Left lung (tissue), 10 donors: ENCODE results near the gene ACADS. TPM values are rescaled to one million over a fixed set of nuclear protein-coding genes. Genes with fewer than 3 reads are reported as not detected.
A peak's percentile ranks its signal among the peaks of the same experiment; 100 is the strongest.

Source experiments
- ATAC-seq: fragments of 200-7000 bp; cut with Tn5 transposase; one replicate; pipeline ENCODE4 v1.9.1; 2020; ENCODE audit warnings: moderate library complexity
- DNase-seq, 4 donors: peaks; one replicate each; pipeline ENCODE4 v3.0.0-alpha.2; 2013 to 2020
- H3K27ac ChIP-seq, 2 donors: fragments of 200-600 bp; sonication (generic) in 1 of 2; one replicate each; pipeline versions ENCODE4 v1.5.0 to v1.8.0; 2020 to 2021
- H3K27me3 ChIP-seq, 2 donors: fragments of 200-600 bp; sonication (generic) in 1 of 2; one replicate each; pipeline versions ENCODE4 v1.5.0 to v1.8.0; 2020 to 2021
- H3K36me3 ChIP-seq, 2 donors: fragments of 200-600 bp; sonication (generic) in 1 of 2; one replicate each; pipeline versions ENCODE4 v1.5.0 to v1.8.0; 2020 to 2021
- H3K4me1 ChIP-seq, 2 donors: fragments of 200-600 bp; one replicate each; pipeline ENCODE4 v1.8.0; 2021
- H3K4me3 ChIP-seq, 2 donors: fragments of 200-600 bp; sonication (generic) in 1 of 2; one replicate each; pipeline versions ENCODE4 v1.5.0 to v1.8.0; 2020 to 2021; ENCODE audit warnings: mild to moderate bottlenecking in 1 of 2
- H3K9me3 ChIP-seq, 2 donors: fragments of 200-600 bp; sonication (generic) in 1 of 2; one replicate each; pipeline versions ENCODE4 v1.5.0 to v1.8.0; 2020 to 2021
- intact Hi-C, 2 donors: fragments of 100-400 bp; cut with DNase I; formaldehyde crosslinking; loops; one replicate each; pipeline versions ENCODE4 v1.11.2 to v1.14.2; 2022
- polyA plus RNA-seq, 6 donors: library from polyadenylated mRNA; unstranded; fragments of 120-200 nt; gene quantifications; one replicate each; pipeline ENCODE4 v1.2.1, GENCODE V29; 2013; ENCODE audit not compliant: insufficient read length in 6 of 6
- total RNA-seq, 2 donors: library from RNA; stranded (reverse); fragmentation: NEBNext Ultra II Directional; extraction: Animal tissue kit (Norgen Biotek cat#: 25700); gene quantifications; one replicate each; pipeline ENCODE4 v1.2.1, GENCODE V29; 2021
- TF ChIP-seq, protein P1 (sequence below), 2 donors: fragments of 200-600 bp; sonication (generic) in 1 of 2; IDR thresholded peaks; one replicate each; pipeline versions ENCODE4 v1.5.0 to v1.8.0; 2021; ENCODE audit warnings: antibody characterized with exemption in 2 of 2
- donor health status: DM: no; HTN: yes; CAD: no.
- donor health status: DM: no; HTN: no; CAD: no.

ACADS gene
- total and polyA plus RNA-seq, 8 donors = 11.5 to 20.6 (median 14.0) TPM

DNA sequence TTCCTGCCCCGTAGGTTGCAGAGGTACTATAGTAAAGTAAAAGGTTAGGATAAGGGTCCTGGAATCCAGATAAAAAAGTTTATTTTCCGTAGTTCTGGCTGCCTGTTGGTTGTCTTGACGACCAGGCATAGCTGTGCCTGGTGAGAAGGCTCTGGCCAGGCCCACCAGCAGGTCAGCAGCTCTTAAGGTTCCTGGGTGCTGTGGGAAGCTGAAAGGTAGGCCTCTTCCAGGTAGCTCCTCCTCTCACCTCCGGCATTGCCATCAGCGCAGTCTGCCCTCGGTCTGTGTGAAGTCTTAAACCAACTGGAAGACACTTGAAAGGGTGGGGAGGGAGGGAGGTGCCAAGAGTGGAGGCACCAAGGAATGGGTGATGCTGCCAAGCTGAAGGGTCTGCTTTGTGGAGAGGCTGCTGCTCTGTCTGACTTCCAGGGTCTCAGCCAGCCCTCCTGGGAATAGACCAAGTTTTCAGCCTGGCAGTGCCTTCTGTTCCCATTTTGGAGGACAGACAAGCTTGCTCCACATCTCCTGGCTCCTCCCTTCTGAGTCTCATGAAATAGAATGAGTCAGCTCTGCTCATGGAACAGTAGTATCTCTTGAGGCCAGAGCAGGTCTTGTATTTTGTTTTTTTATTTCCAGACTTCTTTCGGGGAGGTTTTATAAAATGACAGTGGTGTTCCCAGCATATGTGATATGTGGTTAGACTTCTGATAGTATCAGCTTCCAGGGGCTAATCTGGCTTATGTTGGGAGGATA is 5.2 kb upstream of the ACADS start:
- ATAC-seq (peak; percentile 68), DNase-seq (no peak)
- Histone ChIP-seq H3K36me3 (peaks cover 5 to 85% of the 10 kb centered on the region in 2 donors), H3K9me3 (no peaks in the 10 kb centered on the region), H3K4me1 (peaks cover 7 to 44% of the 10 kb centered on the region in 2 donors), H3K4me3 (no peak overlapping the region), H3K27me3 (no peaks in the 10 kb centered on the region), H3K27ac (peak overlapping the region in 1 of 2 donors; percentile 33)
- TF ChIP-seq, protein P1, sequence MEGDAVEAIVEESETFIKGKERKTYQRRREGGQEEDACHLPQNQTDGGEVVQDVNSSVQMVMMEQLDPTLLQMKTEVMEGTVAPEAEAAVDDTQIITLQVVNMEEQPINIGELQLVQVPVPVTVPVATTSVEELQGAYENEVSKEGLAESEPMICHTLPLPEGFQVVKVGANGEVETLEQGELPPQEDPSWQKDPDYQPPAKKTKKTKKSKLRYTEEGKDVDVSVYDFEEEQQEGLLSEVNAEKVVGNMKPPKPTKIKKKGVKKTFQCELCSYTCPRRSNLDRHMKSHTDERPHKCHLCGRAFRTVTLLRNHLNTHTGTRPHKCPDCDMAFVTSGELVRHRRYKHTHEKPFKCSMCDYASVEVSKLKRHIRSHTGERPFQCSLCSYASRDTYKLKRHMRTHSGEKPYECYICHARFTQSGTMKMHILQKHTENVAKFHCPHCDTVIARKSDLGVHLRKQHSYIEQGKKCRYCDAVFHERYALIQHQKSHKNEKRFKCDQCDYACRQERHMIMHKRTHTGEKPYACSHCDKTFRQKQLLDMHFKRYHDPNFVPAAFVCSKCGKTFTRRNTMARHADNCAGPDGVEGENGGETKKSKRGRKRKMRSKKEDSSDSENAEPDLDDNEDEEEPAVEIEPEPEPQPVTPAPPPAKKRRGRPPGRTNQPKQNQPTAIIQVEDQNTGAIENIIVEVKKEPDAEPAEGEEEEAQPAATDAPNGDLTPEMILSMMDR (IDR thresholded peaks at IDR 0.05) = no peak
- intact Hi-C loops = no loop called here

DNA sequence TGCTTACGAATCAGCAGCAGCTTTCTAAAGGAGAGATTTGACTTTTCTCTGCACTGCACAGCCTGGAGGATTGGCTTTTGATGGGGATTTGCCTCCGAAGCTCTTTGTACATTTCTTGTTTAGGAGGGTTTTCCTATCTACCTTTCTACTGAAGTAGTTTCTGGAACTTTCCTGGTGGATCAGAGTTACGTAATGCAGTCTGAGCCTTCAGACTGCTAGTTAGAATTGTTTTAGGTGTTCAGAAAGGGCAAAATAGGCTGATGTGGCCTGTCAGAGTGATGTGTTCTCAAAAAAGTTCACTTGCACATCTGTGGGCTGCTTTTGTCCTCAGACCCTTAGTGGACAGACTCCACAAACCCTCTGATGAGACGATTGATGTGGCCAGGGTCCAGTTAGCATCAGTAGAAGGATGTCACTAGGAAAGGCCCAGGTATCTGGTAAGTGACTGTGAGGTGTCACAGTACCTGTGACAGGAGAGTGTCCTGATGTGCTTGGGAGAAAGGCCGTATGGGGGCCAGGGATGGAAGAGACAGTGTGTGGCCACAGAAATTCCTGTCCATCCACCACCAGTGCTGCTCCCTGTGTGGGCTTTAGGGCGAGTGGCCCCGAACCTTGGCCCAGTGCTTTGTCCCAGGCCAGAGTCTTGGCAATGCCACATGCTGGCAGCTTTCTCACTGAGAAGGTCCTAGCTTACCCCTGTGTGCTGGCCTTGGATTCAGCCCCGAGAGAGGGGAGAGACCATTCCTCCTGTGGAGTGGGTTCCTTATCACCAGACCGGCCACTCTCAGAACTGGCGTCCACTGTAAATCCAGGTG is 4.4 kb upstream of the ACADS start:
- no peaks in the 10 kb centered on the region for H3K27me3 ChIP-seq
- no peak for DNase-seq
- intact Hi-C loops = no loop called here
- no peak overlapping the region for H3K4me3 ChIP-seq
- H3K9me3 ChIP-seq = no peaks in the 10 kb centered on the region
- ATAC-seq = no peak
- H3K27ac ChIP-seq = peak overlapping the region in 1 of 2 donors; percentile 33
- peaks cover 5 to 77% of the 10 kb centered on the region in 2 donors for H3K36me3 ChIP-seq
- TF ChIP-seq, protein P1 (IDR thresholded peaks at IDR 0.05) = no peak
- H3K4me1 ChIP-seq = peaks cover 7 to 50% of the 10 kb centered on the region in 2 donors

DNA sequence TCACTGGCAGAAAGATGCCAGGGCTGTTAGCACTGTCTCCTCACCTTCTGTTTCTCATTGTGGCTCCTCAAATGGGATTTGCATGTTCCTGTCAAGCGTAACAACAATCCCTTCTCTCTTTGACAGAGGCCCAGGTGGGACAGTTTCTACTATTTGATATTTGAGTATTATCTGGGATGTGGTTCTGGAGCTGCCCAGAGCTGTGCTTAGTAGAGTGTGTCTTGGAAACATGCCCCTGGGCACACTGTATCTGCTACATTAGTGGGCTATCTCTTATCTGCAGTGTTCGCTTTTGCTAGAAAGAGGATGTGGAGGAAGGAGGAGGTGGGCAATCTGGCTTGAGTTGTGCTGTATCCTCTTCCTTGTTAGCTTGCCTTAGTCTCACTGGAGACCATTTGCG is 3.8 kb upstream of the ACADS start:
- TF ChIP-seq, protein P1 (IDR thresholded peaks at IDR 0.05) = no peak
- Histone ChIP-seq H3K27ac (no peak overlapping the region), H3K4me1 (peaks cover 7 to 56% of the 10 kb centered on the region in 2 donors), H3K36me3 (peaks cover 0 to 71% of the 10 kb centered on the region in 2 donors), H3K9me3 (no peaks in the 10 kb centered on the region), H3K27me3 (no peaks in the 10 kb centered on the region), H3K4me3 (no peak overlapping the region)
- no peak for ATAC-seq
- intact Hi-C loops = no loop called here
- no peak for DNase-seq

DNA sequence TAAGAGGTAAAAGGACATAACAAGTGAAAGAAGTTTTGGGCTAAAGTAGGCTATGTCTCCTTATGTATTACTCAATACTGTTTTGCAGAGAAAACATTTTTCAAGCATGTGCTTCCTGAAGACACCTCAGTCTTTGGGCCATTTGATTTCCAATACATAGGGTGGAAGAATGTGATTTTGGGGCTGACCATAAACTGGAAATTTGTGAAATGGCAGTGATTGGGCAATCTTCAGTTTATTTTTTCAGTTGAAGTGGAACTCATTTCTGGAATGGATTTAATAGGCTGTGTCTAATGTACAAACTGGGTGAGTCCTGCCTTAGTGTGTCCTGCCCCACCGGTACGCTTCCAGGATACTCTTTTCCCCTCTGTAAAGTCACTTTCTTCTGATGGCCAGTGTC is 2.8 kb upstream of the ACADS start:
- DNase-seq (no peak), ATAC-seq (no peak)
- no peaks in the 10 kb centered on the region for H3K9me3 ChIP-seq
- peaks cover 7 to 59% of the 10 kb centered on the region in 2 donors for H3K4me1 ChIP-seq
- intact Hi-C loops = no loop called here
- no peak overlapping the region for H3K4me3 ChIP-seq
- no peak overlapping the region for H3K27ac ChIP-seq
- H3K27me3 ChIP-seq = no peaks in the 10 kb centered on the region
- TF ChIP-seq, protein P1 (IDR thresholded peaks at IDR 0.05) = no peak
- H3K36me3 ChIP-seq = peaks cover 0 to 69% of the 10 kb centered on the region in 2 donors

DNA sequence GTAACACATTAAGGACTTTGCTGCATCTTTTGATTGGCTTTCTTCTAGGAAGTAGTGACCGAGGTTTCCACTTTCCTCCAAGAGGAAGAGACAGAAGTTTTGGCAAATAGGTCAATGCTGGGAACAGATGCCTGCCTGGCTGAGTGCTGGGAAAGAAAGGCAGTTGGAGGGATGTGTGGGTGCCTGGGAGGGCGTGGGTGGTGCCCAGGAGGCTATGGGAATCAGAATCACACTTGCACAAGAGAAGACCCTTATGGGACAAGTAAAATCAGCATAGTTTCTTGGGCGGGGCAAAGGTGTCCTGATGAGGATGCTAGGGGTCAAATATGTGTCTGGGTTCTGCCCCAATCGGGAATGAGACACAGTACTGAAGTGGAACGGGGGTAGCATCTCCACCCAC is 906 bp upstream of the ACADS start:
- TF ChIP-seq, protein P1 (IDR thresholded peaks at IDR 0.05) = no peak
- Histone ChIP-seq H3K4me3 (no peak overlapping the region), H3K9me3 (no peaks in the 10 kb centered on the region), H3K4me1 (peaks cover 7 to 48% of the 10 kb centered on the region in 2 donors), H3K36me3 (peaks cover 0 to 63% of the 10 kb centered on the region in 2 donors), H3K27me3 (no peaks in the 10 kb centered on the region), H3K27ac (no peak overlapping the region)
- ATAC-seq = no peak
- intact Hi-C loops = no loop called here
- DNase-seq = no peak
